Activated CD8-positive, alpha-beta memory T cell treated with anti-CD3 and anti-CD28 coated beads for 4 hours (primary cell): ENCODE measurements around the gene ULBP2.
"Not testable (repeated sequence)": the region's sequence is repeated elsewhere in the genome, so short reads cannot be mapped to it uniquely, and the experiment has no call there.

ENCODE experiments used
- DNase-seq, 2 donors: peaks; one replicate each; pipeline ENCODE4 v3.0.0-alpha.2; 2020; ENCODE audit warnings: low read depth in 2 of 2

The ULBP2 gene

DNA sequence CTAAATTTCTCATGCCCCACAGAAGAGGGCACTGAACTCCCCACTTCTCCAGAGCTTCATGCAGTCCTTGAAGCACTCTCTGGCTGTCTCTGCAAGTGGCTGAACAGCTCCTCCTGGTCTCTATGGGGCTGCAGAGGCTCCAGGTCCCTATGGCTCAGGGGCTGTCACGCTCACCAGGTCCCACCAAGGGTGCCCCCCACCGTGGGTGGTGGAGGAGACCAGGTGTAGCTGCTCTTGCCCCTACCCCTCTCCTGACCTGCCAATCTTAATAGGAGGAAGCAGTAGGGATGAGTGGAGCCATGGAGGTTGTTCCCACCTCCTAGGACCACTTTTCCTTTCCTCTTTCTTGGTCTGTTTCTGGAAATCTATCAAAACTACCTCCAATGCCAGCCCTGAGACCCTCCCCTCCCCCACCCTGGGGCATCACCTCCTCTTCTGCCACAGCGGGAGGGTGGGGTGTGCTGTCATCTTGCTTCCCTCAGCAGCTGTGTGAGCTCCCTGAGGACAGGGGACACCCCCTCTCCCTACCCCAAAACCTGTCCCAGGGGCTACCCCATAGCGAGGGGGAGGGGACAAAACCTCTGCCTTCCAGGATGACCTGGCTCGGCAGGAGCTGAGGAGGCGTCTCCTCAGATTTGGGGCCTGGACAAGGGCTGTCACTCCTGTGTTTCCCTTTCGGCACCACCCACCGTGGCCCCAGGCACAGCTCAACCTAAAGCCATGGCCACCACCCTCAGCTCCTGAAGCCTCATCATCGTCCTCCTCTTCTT lies 31.9 kb upstream of the ULBP2 start:
- DNase-seq, result no peak

DNA sequence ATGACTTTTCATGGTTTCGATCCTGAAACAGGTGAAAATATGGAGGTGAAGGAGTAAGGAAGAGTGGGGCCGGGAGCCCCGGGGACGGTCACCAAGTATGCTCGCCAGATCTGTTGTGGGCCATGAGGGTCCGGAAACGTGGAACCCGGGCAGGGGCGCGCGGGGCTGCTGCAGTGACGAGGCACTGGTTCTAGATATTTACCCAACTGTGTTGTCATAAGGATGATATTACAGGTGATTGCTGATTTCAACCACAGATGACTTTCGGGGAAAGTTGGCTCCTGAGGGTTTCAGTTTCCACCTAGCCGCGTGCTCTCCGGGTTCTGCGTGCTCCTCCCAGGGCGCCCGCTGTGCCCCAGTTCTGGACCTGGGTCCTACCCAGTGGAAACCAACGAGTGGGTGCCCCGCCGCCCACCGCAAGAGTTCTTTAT lies 31.1 kb upstream of the ULBP2 start:
- DNase-seq, result no peak

- not testable (repeated sequence) for DNase-seq
Observed at GRCh38 chr6:149912680-149913079, 29.1 kb upstream of the ULBP2 start.

DNA sequence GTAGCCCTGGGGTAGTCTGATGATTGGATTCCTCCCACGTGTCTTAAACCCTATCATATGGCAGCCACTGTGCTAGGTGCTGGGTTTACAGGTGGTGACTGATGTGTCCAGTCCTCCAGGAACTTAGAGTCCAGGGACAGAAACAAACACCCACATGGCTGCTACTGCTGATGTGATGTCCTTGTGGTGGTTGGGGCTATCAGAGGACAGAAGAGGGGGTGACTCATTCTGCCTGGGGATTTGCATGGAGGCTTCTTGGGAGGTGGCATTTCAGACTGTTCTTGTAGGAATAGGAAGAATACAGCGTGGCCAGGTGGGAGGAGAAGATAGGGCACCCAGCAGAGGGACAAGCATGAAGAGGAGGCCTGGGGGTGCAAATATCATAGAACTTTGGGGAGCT lies 28.7 kb upstream of the ULBP2 start:
- DNase-seq, result no peak

GRCh38 chr6:149913540-149914240 lies 28.1 kb upstream of the ULBP2 start:
- no peak for DNase-seq

DNA sequence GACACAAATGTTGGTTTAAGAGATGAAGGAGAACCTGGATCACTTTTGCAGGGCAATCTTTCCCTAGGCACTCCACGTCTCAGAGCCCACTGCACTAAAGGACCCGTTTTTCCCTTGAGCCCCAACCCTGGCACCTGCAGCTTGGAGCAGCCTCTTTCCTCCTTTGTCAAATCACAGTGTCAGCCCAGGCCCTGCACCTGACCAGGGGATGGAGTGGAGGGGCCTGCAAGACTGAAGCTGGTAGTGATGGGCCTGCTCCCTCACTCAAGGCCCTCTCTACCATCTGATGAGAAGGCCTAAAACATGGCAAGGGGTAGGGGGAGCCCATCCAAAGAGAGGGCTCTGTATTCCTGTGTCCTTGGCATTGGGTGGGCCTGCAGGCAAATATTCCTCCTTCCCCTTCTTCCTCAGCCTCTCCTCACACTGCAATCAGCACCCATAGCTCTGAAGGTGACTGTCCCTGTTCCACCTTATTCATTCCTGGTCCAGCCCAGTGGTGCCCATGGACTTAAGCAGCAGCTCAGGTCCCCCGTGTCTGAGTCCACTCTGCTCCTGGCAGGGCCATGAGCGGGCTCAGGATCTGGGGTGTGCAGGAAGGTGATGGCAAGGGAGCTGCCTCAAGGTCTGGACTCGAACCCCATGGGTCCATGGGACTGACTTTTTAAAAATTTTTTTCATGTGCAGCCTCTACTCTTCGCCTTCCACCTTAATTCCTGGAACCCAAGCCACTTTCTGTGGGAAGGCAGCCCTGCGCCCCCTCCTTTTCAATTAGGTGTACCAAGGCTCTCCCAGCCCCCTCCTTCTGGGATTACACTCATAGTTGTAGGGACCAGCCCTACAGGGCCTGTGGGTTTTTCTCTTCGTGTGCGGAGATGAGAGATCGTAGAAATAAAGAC lies 25.6 kb upstream of the ULBP2 start:
- no peak for DNase-seq

GRCh38 chr6:149917679-149918078 lies 24.1 kb upstream of the ULBP2 start:
- no peak for DNase-seq

DNA sequence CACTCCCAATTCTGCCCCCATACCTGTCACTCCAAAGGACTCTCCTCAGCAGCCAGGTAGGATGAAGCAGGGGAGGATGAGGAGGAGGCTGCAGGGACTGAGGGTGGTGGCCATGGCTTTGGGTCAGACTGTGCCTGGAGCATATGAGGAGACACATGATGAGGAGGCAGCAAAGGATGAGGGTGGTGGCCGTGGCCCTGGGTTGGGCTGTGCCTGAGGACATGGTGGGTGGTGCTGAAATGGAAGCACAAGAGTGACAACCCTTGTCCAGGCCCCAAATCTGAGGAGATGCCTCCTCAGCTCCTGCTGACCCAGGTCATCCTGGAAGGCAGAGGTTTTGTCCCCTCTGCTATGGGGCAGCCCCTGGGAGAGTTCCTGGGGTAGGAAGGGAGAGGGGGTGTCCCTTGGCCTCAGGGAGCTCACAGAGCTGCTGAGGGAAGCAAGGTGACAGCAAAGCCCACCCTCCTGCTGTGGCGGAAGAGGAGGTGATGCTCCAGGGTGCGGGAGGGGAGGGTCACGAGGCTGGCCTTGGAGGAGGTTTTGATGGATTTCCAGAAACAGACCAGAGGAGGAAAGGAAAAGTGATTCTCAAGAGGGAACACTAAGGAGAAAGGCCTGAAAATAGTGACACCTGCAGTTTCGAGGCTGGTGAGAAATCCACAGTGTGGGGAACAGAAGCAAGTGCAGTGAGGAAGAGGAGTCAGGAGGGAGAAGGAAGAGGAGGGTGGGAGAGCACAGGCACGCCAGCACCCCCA lies 23.5 kb upstream of the ULBP2 start:
- DNase-seq, result no peak

- DNase-seq, result not testable (repeated sequence)
Observed at GRCh38 chr6:149919126-149919833, 22.5 kb upstream of the ULBP2 start.

DNA sequence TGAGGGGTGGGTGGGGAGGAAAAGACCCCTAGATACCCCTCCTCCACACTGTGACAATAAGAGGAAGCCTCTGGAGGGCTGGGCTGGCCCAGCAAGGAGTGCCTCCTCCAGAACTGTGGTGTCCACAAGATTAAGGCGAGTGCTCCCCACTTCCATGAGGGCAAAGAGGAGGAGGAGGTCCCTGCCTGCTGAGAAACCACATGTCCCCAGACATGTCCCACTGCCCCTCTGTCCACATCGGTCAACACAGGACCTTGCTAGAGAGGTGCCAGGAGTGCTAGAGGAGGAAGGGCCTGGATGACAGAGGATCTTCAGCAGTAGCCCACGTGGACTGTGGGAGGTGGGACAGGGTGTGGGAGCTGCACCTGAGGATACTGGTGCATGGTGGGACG lies 22.0 kb upstream of the ULBP2 start:
- no peak for DNase-seq

DNA sequence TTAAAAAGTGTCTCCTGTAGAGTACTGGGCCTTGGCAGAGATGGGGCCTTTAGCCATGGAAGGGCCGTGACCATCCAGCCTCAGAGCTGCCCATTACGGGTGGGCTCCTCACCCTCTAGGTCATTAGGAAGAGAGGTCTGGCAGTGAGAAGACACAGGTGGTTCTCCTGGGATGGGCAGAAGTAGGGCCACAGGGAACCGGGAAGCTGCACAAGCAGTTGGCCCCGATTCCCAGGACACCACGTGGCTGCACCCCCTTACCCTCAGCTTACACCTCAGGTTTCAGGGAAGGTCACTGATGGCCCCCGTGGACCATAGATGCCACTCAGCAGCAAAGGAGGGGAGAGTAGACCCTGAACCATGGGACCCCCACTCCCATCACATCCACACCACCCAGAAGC lies 20.5 kb upstream of the ULBP2 start:
- no peak for DNase-seq

- not testable (repeated sequence) for DNase-seq
Observed at GRCh38 chr6:149922091-149922490, 19.7 kb upstream of the ULBP2 start.

GRCh38 chr6:149922642-149923326 lies 19.0 kb upstream of the ULBP2 start, which contains the start of gene RAET1G:
RAET1G (minus strand) TSS chr6:149923121; CDS start chr6:149923010, 111 bp downstream.
- peak; percentile 55 to 65 for DNase-seq

GRCh38 chr6:149923327-149923986 lies 18.4 kb upstream of the ULBP2 start:
- no peak for DNase-seq

- no peak for DNase-seq
Observed at GRCh38 chr6:149924206-149924932, 17.4 kb upstream of the ULBP2 start.

DNA sequence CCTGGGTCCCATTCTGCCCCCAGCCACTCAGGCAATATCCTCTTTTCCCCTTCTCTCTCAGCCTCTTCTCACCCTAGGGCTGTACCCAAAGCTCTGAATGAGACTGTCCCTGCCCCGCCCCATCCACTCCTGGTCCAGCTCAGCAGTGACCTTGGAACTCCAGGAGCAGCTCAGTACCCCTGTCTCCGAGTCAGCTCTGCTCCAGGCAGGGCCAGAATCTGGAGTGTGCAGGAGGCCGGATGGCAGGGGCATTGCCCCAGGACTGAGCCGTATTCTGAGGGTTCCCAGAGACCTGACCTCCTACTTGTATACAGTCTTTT lies 16.9 kb upstream of the ULBP2 start:
- DNase-seq, result no peak

GRCh38 chr6:149925253-149925973 lies 16.4 kb upstream of the ULBP2 start:
- DNase-seq, result no peak

GRCh38 chr6:149925974-149926777 lies 15.6 kb upstream of the ULBP2 start:
- peak; percentile 36 to 39 for DNase-seq
